K562 (cell line): ENCODE data around the gene CASKIN2. TPM values are rescaled to one million over a fixed set of nuclear protein-coding genes. Genes with fewer than 3 reads are reported as not detected.
"Not testable (repeated sequence)": the region's sequence is repeated elsewhere in the genome, so short reads cannot be mapped to it uniquely, and the experiment has no call there.

ENCODE experiments used
- ATAC-seq: fragments of 200-7000 bp; cut with Tn5 transposase; 3 replicates; pipeline ENCODE4 v1.9.1; 2020; ENCODE audit warnings: moderate library complexity
- BruUV-seq: library from RNA; stranded (reverse); fragments of 400-500 nt; replicated peaks from 2 replicates; lab custom pipeline; 2021; lab: Mats Ljungman, UMichigan
- CTCF ChIA-PET: fragments of 300-600 bp; formaldehyde crosslinking; extraction: SDS; loops from one replicate; lab custom pipeline; 2021; ENCODE audit warnings: low intra/inter-chr PET ratio; lab: Yijun Ruan, JAX
- POLR2A ChIA-PET: fragments of 300-600, 350-650 bp; sonication (Branson Sonifier 250); formaldehyde crosslinking; extraction: SDS; loops from one replicate; lab custom pipeline; 2021; ENCODE audit warnings: antibody characterized with exemption, inconsistent platforms; lab: Yijun Ruan, JAX
- DNase-seq, 4 experiments: peaks; one replicate each; pipeline versions ENCODE4 v3.0.0 to v3.0.0-alpha.2; 2011 to 2018; ENCODE audit warnings: low spot score in 3 of 4, mixed read lengths in 3 of 4; ENCODE audit errors: extremely low read depth in 1 of 4
- FAIRE-seq: peaks from 2 replicates; lab custom pipeline; 2011; peaks lifted over from hg19 to GRCh38; lab: Jason Lieb, UNC
- H2AFZ ChIP-seq: 2 replicates; pipeline ENCODE4 v1.6.0; 2011; ENCODE audit warnings: low read depth, low read length, control low read depth, inconsistent platforms
- H3K27ac ChIP-seq: fragments of 200-600 bp; 3 replicates; pipeline ENCODE4 v1.8.0; 2011; ENCODE audit warnings: low read depth, mild to moderate bottlenecking, control low read depth, inconsistent platforms, low read length, moderate library complexity, mixed read lengths; ENCODE audit errors: extremely low read depth
- H3K27me3 ChIP-seq, 2 experiments: fragments of 300-600 bp in 1 of 2; 2 replicates in 1 of 2; 3 replicates in 1 of 2; pipeline versions ENCODE4 v1.6.0 to v1.8.0; 2011; ENCODE audit warnings: inconsistent platforms in 2 of 2, low read length in 2 of 2, mild to moderate bottlenecking in 1 of 2, mixed read lengths in 1 of 2, moderate library complexity in 1 of 2; ENCODE audit not compliant: control insufficient read depth in 2 of 2, insufficient read depth in 2 of 2
- H3K36me3 ChIP-seq: fragments of 300-600 bp; 3 replicates; pipeline ENCODE4 v1.8.0; 2011; ENCODE audit warnings: mild to moderate bottlenecking, low read length, inconsistent platforms; ENCODE audit not compliant: control insufficient read depth, insufficient read depth
- H3K4me1 ChIP-seq, 2 experiments: fragments of 200-600 bp in 1 of 2; replicated peaks in 1 of 2; 2 replicates in 1 of 2; 3 replicates in 1 of 2; pipeline versions ENCODE4 v1.5.1 to v1.8.0; 2011; ENCODE audit warnings: inconsistent platforms in 2 of 2, low read length in 2 of 2, mild to moderate bottlenecking in 1 of 2, mixed read lengths in 1 of 2, moderate library complexity in 1 of 2; ENCODE audit not compliant: control insufficient read depth in 2 of 2, insufficient read depth in 2 of 2
- H3K4me2 ChIP-seq: 2 replicates; pipeline ENCODE4 v1.6.1; 2011; ENCODE audit warnings: low read length, control low read depth, inconsistent platforms, mixed read lengths; ENCODE audit not compliant: insufficient read depth
- H3K4me3 ChIP-seq: fragments of 200-600 bp; sonication (generic), shearing (Covaris generic); 2 replicates; pipeline ENCODE4 v1.5.1; 2016; ENCODE audit warnings: control low read depth, inconsistent platforms
- H3K79me2 ChIP-seq: fragments of 200-600 bp; 3 replicates; pipeline ENCODE4 v1.8.0; 2011; ENCODE audit warnings: low read length, inconsistent platforms; ENCODE audit not compliant: control insufficient read depth, insufficient read depth
- H3K9ac ChIP-seq, 2 experiments: 2 replicates each; pipeline versions ENCODE4 v1.6.0 to v1.6.1; 2011; ENCODE audit warnings: low read depth in 2 of 2, low read length in 2 of 2, control low read depth in 1 of 2, inconsistent platforms in 1 of 2, mild to moderate bottlenecking in 1 of 2, mixed read lengths in 1 of 2; ENCODE audit not compliant: insufficient read depth in 1 of 2
- H3K9me1 ChIP-seq: one replicate; pipeline ENCODE4 v1.6.0; 2011; ENCODE audit warnings: inconsistent platforms, mild to moderate bottlenecking, low read length, moderate library complexity; ENCODE audit not compliant: control insufficient read depth, insufficient read depth
- H3K9me3 ChIP-seq: replicated peaks from 2 replicates; pipeline ENCODE4 v1.5.1; 2011; ENCODE audit warnings: low read depth, low read length, inconsistent platforms; ENCODE audit not compliant: control insufficient read depth, insufficient read depth
- H4K20me1 ChIP-seq: replicated peaks from 2 replicates; pipeline ENCODE4 v1.6.1; 2011; ENCODE audit warnings: low read length, inconsistent platforms, mixed read lengths; ENCODE audit not compliant: control insufficient read depth, insufficient read depth
- BCOR ChIP-seq: fragments of 450-650 bp; IDR thresholded peaks from 2 replicates; pipeline ENCODE4 v1.6.1; 2016
- POLR3G ChIP-seq: IDR thresholded peaks from 2 replicates; pipeline ENCODE4 v1.6.1; 2011; ENCODE audit not compliant: insufficient read length, insufficient replicate concordance; ENCODE audit errors: extremely low read depth
- SMARCA5 ChIP-seq: fragments of 450-650 bp; IDR thresholded peaks from 2 replicates; pipeline ENCODE4 v1.6.1; 2016
- ZEB2 ChIP-seq: fragments of 450-650 bp; IDR thresholded peaks from 2 replicates; pipeline ENCODE4 v1.6.1; 2016
- ZFPM2 ChIP-seq: fragments of 250-450 bp; sonication (Bioruptor Pico); IDR thresholded peaks from 2 replicates; pipeline ENCODE4 v1.5.1; 2022; ENCODE audit warnings: mild to moderate bottlenecking
- ZNF121 ChIP-seq: sonication (generic); formaldehyde crosslinking; conservative IDR thresholded peaks from 2 replicates; pipeline ENCODE4 v1.8.0; 2022; ENCODE audit warnings: missing genetic modification reagents
- ZNF77 ChIP-seq: fragments of 250-450 bp; sonication (Bioruptor Pico); IDR thresholded peaks from 2 replicates; pipeline ENCODE4 v1.5.0; 2020
- WGBS: fragments of 100-300 bp; shearing (Covaris generic); methylation state at CpG from one replicate; pipeline ENCODE4 v1.1.6; 2016; ENCODE audit warnings: low coverage, mixed read lengths; ENCODE audit not compliant: insufficient coverage; ENCODE audit errors: missing lambda C conversion rate; 5-methylcytosine and 5-hydroxymethylcytosine counted together
- in situ Hi-C: fragments of 300-500 bp; cut with MboI; formaldehyde crosslinking; loops from 4 replicates; pipeline ENCODE4 v1.15.0; 2018; ENCODE audit warnings: inconsistent platforms, mixed read lengths
- intact Hi-C: fragments of 100-400 bp; cut with micrococcal nuclease; formaldehyde crosslinking; loops from 2 replicates; pipeline ENCODE4 v1.14.2; 2022
- polyA plus RNA-seq, 8 experiments: library from polyadenylated mRNA; depleted of rRNA in 4 of 8; stranded (reverse) in 5 of 8; unstranded in 3 of 8; fragments of >200 nt; fragmentation: Nextera tagmentation in 2 of 8; fragmentation: Illumina TruSeq in 1 of 8; extraction: Ambion mirVana in 2 of 8; extraction: Trizol in 1 of 8; gene quantifications; 2 replicates each; pipeline versions ENCODE4 v1.2.1 to v1.2.3, GENCODE V29; 2011 to 2014; ENCODE audit warnings: inconsistent platforms in 1 of 8, missing spikeins in 1 of 8
- total RNA-seq, 7 experiments: library from RNA; depleted of rRNA in 6 of 7; stranded (reverse); fragments of >200 nt in 6 of 7; fragmentation: Illumina TruSeq in 2 of 7; extraction: Trizol in 2 of 7; gene quantifications; 2 replicates each; pipeline versions ENCODE4 v1.2.1 to v1.2.3, GENCODE V29; 2011 to 2021; ENCODE audit warnings: low replicate concordance in 1 of 7
- TF ChIP-seq, protein P1 (sequence below): fragments of 250-450 bp; sonication (Bioruptor Pico); IDR thresholded peaks from 2 replicates; pipeline ENCODE4 v1.5.1; 2021; ENCODE audit warnings: mild to moderate bottlenecking
- TF ChIP-seq, protein P2 (sequence below): IDR thresholded peaks from 2 replicates; pipeline ENCODE4 v1.6.1; 2016; ENCODE audit warnings: missing genetic modification characterization, missing compliant biosample characterization
- TF ChIP-seq, protein P3 (sequence below): fragments of 250-450 bp; sonication (Bioruptor Pico); IDR thresholded peaks from 2 replicates; pipeline ENCODE4 v1.5.0; 2021; ENCODE audit warnings: mild to moderate bottlenecking, borderline replicate concordance

Gene CASKIN2
- total and polyA plus RNA-seq, 9 of the 15 experiments (the other 6 are each of a cell fraction or from before 2014, with no cell fraction given) = 0.01 to 12.2 (median 2.1) TPM

DNA sequence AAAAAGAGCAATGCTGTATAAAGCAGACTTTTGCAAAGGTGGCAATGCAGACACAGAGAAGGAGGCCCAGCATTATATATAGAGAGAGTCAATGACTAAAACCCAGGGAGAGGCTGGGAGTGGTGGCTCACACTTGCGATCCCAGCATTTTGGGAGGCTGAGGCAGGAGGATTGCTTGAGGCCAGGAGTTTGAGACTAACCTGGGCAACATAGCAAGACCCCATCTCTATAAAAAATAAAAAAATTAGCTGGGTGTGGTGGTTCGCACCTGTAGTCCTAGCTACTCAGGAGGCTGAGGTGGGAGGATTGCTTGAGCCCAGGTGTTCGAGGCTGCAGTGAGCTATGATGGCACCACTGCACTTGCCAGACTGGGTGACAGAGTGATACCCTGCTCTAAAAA, 60.7 kb downstream of the CASKIN2 start:
- FAIRE-seq, H4K20me1 ChIP-seq, BruUV-seq, POLR2A ChIA-PET, H3K9me3 ChIP-seq, H3K9me1 ChIP-seq, H3K27me3 ChIP-seq, CTCF ChIA-PET, H2AFZ ChIP-seq, H3K27ac ChIP-seq, H3K4me2 ChIP-seq, H3K9ac ChIP-seq, in situ Hi-C loops, DNase-seq, H3K36me3 ChIP-seq, ATAC-seq, H3K4me3 ChIP-seq, intact Hi-C loops: not testable (repeated sequence)
- H3K4me1 ChIP-seq = peaks cover 18 to 22% of the 10 kb centered on the region in 2 experiments; a peak in 4 of 5 replicates
- TF ChIP-seq ZNF121 (CRISPR knock-in tag) = peak; percentile 54
- peak; percentile 35; the same call in 1 of the 2 replicates for TF ChIP-seq BCOR
- WGBS = 97% methylated on average over 3 of the region's 3 CpGs
- peaks cover 15% of the 10 kb centered on the region for H3K79me2 ChIP-seq

DNA sequence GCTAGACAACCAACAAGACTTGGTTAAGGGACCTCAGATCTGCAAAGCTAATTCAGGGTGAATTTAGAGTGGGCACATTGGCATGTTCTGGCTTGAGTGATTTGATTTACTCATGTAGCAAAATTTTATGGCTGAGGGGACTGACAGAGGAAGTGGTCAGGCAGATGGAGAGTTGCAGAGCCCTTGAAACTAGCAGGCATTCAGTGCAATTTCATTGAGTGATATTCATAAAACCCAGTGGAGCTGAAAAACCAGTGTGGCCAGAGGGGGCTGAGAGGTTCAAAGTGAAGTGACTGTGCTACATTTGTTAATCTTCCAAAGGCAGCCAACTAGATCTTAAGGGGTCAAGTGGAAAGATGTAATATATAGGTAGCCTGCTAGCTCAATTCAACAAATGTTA, 61.1 kb downstream of the CASKIN2 start:
- DNase-seq (no peak), ATAC-seq (no peak), FAIRE-seq (no peak)
- Histone ChIP-seq H2AFZ (no peak overlapping the region), H3K9me3 (no peaks in the 10 kb centered on the region), H3K9ac (no peak overlapping the region), H3K79me2 (peaks cover 15% of the 10 kb centered on the region), H3K27me3 (no peaks in the 10 kb centered on the region), H4K20me1 (no peaks in the 10 kb centered on the region), H3K9me1 (no peaks in the 10 kb centered on the region), H3K4me3 (no peak overlapping the region), H3K4me2 (no peak overlapping the region), H3K27ac (no peak overlapping the region), H3K36me3 (no peaks in the 10 kb centered on the region), H3K4me1 (peaks cover 13 to 27% of the 10 kb centered on the region in 2 experiments; a peak in 4 of 5 replicates)
- BruUV-seq = no TSS peak
- CTCF ChIA-PET = no interaction called here
- no peak for TF ChIP-seq ZEB2
- TF ChIP-seq, protein P1, sequence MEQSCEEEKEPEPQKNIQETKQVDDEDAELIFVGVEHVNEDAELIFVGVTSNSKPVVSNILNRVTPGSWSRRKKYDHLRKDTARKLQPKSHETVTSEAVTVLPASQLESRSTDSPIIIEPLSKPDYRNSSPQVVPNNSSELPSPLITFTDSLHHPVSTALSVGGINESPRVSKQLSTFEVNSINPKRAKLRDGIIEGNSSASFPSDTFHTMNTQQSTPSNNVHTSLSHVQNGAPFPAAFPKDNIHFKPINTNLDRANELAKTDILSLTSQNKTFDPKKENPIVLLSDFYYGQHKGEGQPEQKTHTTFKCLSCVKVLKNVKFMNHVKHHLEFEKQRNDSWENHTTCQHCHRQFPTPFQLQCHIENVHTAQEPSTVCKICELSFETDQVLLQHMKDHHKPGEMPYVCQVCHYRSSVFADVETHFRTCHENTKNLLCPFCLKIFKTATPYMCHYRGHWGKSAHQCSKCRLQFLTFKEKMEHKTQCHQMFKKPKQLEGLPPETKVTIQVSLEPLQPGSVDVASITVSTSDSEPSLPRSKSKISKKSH (CRISPR knock-in tag) = no peak
- no peak for TF ChIP-seq ZFPM2 (CRISPR knock-in tag)
- TF ChIP-seq, protein P2, sequence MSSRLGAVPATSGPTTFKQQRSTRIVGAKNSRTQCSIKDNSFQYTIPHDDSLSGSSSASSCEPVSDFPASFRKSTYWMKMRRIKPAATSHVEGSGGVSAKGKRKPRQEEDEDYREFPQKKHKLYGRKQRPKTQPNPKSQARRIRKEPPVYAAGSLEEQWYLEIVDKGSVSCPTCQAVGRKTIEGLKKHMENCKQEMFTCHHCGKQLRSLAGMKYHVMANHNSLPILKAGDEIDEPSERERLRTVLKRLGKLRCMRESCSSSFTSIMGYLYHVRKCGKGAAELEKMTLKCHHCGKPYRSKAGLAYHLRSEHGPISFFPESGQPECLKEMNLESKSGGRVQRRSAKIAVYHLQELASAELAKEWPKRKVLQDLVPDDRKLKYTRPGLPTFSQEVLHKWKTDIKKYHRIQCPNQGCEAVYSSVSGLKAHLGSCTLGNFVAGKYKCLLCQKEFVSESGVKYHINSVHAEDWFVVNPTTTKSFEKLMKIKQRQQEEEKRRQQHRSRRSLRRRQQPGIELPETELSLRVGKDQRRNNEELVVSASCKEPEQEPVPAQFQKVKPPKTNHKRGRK (tag) = no peak
- TF ChIP-seq SMARCA5 = no peak
- no peak for TF ChIP-seq ZNF77
- TF ChIP-seq, protein P3, sequence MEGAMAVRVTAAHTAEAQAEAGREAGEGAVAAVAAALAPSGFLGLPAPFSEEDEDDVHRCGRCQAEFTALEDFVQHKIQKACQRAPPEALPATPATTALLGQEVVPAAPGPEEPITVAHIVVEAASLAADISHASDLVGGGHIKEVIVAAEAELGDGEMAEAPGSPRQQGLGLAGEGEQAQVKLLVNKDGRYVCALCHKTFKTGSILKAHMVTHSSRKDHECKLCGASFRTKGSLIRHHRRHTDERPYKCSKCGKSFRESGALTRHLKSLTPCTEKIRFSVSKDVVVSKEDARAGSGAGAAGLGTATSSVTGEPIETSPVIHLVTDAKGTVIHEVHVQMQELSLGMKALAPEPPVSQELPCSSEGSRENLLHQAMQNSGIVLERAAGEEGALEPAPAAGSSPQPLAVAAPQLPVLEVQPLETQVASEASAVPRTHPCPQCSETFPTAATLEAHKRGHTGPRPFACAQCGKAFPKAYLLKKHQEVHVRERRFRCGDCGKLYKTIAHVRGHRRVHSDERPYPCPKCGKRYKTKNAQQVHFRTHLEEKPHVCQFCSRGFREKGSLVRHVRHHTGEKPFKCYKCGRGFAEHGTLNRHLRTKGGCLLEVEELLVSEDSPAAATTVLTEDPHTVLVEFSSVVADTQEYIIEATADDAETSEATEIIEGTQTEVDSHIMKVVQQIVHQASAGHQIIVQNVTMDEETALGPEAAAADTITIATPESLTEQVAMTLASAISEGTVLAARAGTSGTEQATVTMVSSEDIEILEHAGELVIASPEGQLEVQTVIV (CRISPR knock-in tag) = no peak
- TF ChIP-seq POLR3G = no peak
- POLR2A ChIA-PET = interaction anchor here (1.2 kb wide), 1 partner anchor 19 kb away, joined by 4 read pairs; no protein-coding TSS in a partner anchor
- in situ Hi-C loops (no loop called here), intact Hi-C loops (no loop called here)
